Stimulated activated CD8-positive, alpha-beta memory T cell treated with anti-CD3 and anti-CD28 coated beads, Interleukin-15, amount 100 ng/mL, for 1 hour (primary cell): ENCODE measurements around the gene PAPSS1.
"Not testable (repeated sequence)": the region's sequence is repeated elsewhere in the genome, so short reads cannot be mapped to it uniquely, and the experiment has no call there.

Experiments
- DNase-seq: peaks from one replicate; pipeline ENCODE4 v3.0.0-alpha.2; 2020; ENCODE audit warnings: low read depth

PAPSS1 gene

GRCh38 chr4:107689912-107690587 lies 30.0 kb downstream of the PAPSS1 start:
- DNase-seq, result no peak

GRCh38 chr4:107688421-107688820 lies 31.6 kb downstream of the PAPSS1 start:
- no peak for DNase-seq

GRCh38 chr4:107685740-107686139 lies 34.3 kb downstream of the PAPSS1 start:
- DNase-seq, result no peak

GRCh38 chr4:107683873-107684272 lies 36.2 kb downstream of the PAPSS1 start:
- no peak for DNase-seq

- DNase-seq, result no peak
These were observed 37.7 kb downstream of the PAPSS1 start for GRCh38 chr4:107682306-107682705.

- no peak for DNase-seq
These were observed 51.0 kb downstream of the PAPSS1 start for GRCh38 chr4:107669068-107669467.

GRCh38 chr4:107666134-107666533 lies 53.9 kb downstream of the PAPSS1 start:
- DNase-seq, result no peak

GRCh38 chr4:107665001-107665400 lies 55.0 kb downstream of the PAPSS1 start:
- no peak for DNase-seq

GRCh38 chr4:107658400-107659336 lies 61.4 kb downstream of the PAPSS1 start:
- DNase-seq, result no peak

GRCh38 chr4:107655289-107655688 lies 64.7 kb downstream of the PAPSS1 start:
- DNase-seq, result no peak

GRCh38 chr4:107654694-107655093 lies 65.3 kb downstream of the PAPSS1 start:
- no peak for DNase-seq

- DNase-seq, result not testable (repeated sequence)
These were observed 68.6 kb downstream of the PAPSS1 start for GRCh38 chr4:107651408-107651807.

GRCh38 chr4:107650251-107650650 lies 69.8 kb downstream of the PAPSS1 start:
- DNase-seq, result no peak

GRCh38 chr4:107648178-107648991 lies 71.6 kb downstream of the PAPSS1 start:
- DNase-seq, result no peak

GRCh38 chr4:107647591-107647990 lies 72.4 kb downstream of the PAPSS1 start:
- DNase-seq, result no peak

GRCh38 chr4:107645604-107646003 lies 74.4 kb downstream of the PAPSS1 start:
- no peak for DNase-seq

- no peak for DNase-seq
These were observed 77.0 kb downstream of the PAPSS1 start for GRCh38 chr4:107643021-107643420.

GRCh38 chr4:107640878-107641277 lies 79.2 kb downstream of the PAPSS1 start:
- DNase-seq, result no peak

- no peak for DNase-seq
These were observed 79.8 kb downstream of the PAPSS1 start for GRCh38 chr4:107640197-107640596.

- no peak for DNase-seq
These were observed 84.3 kb downstream of the PAPSS1 start for GRCh38 chr4:107635735-107636134.

GRCh38 chr4:107631560-107631959 lies 88.5 kb downstream of the PAPSS1 start:
- no peak for DNase-seq

GRCh38 chr4:107630185-107630705 lies 89.8 kb downstream of the PAPSS1 start:
- no peak for DNase-seq
